Vagina (tissue), 2 donors: ENCODE data around the gene SLC28A1. TPM values are rescaled to one million over a fixed set of nuclear protein-coding genes. Genes with fewer than 3 reads are reported as not detected.

Source experiments
- DNase-seq, 2 donors: peaks; one replicate each; pipeline ENCODE4 v3.0.0-alpha.2; 2017; ENCODE audit errors: extremely low spot score in 2 of 2
- H3K27ac ChIP-seq: fragments of 200-600 bp; sonication (generic); one replicate; pipeline ENCODE4 v1.5.1; 2019
- H3K27me3 ChIP-seq: fragments of 200-600 bp; sonication (generic); one replicate; pipeline ENCODE4 v1.5.1; 2019
- H3K36me3 ChIP-seq, 2 donors: fragments of 200-600 bp; sonication (generic); one replicate each; pipeline ENCODE4 v1.5.1; 2017 to 2019
- H3K4me1 ChIP-seq: fragments of 200-600 bp; sonication (generic); one replicate; pipeline ENCODE4 v1.5.1; 2019
- H3K4me3 ChIP-seq, 2 donors: fragments of 200-600 bp; sonication (generic); 1 replicate in 1 of 2; 2 replicates in 1 of 2; pipeline ENCODE4 v1.5.1; 2016 to 2019
- H3K9me3 ChIP-seq: fragments of 200-600 bp; sonication (generic); one replicate; pipeline ENCODE4 v1.5.1; 2019
- CTCF ChIP-seq, 3 experiments: fragments of 450-650 bp in 2 of 3; fragments of 200-600 bp in 1 of 3; sonication (generic) in 1 of 3; IDR thresholded peaks; one replicate each; pipeline ENCODE4 v1.5.1; 2017 to 2019; ENCODE audit warnings: antibody characterized with exemption in 3 of 3, mild to moderate bottlenecking in 2 of 3, moderate library complexity in 2 of 3
- POLR2A ChIP-seq, 2 donors: fragments of 450-650 bp; IDR thresholded peaks; one replicate each; pipeline ENCODE4 v1.6.1; 2017; ENCODE audit warnings: antibody characterized with exemption in 2 of 2, mild to moderate bottlenecking in 2 of 2, moderate library complexity in 2 of 2
- POLR2AphosphoS5 ChIP-seq, 2 donors: sonication (generic); formaldehyde crosslinking; IDR thresholded peaks; one replicate each; pipeline ENCODE4 v1.9.0; 2017; ENCODE audit warnings: antibody characterized with exemption in 2 of 2, mild to moderate bottlenecking in 2 of 2, low read depth in 1 of 2; ENCODE audit not compliant: insufficient read depth in 1 of 2
- intact Hi-C: fragments of 100-400 bp; cut with DNase I; formaldehyde crosslinking; loops from one replicate; pipeline ENCODE4 v1.15.1; 2023
- total RNA-seq: library from RNA; depleted of rRNA; stranded (reverse); fragments of >200 nt; gene quantifications from one replicate; pipeline ENCODE4 v1.2.3, GENCODE V29; 2016

Gene SLC28A1
- total RNA-seq, 1 donor from 2014 or later: not detected

- Histone ChIP-seq H3K4me3 (peak overlapping the region in 1 of 2 donors; percentile 25), H3K9me3 (no peaks in the 10 kb centered on the region), H3K27ac (peak overlapping the region; percentile 69), H3K27me3 (no peaks in the 10 kb centered on the region), H3K36me3 (no peaks in the 10 kb centered on the region), H3K4me1 (peaks cover 12% of the 10 kb centered on the region)
- no peak for TF ChIP-seq POLR2A (IDR thresholded peaks at IDR 0.05)
- no peak for TF ChIP-seq POLR2AphosphoS5 (IDR thresholded peaks at IDR 0.05; ENCODE audit: insufficient read depth in 1 of 2, low read depth in 1 of 2)
- no peak for TF ChIP-seq CTCF (IDR thresholded peaks at IDR 0.05)
- intact Hi-C loops: loop anchor here (5.0 kb wide), 1 partner anchor 52 kb away; no protein-coding TSS in a partner anchor
- no peak for DNase-seq
These were observed 19.3 kb upstream of the SLC28A1 start for GRCh38 chr15:84865074-84865569.

GRCh38 chr15:84868037-84868880 lies 16.2 kb upstream of the SLC28A1 start:
- Histone ChIP-seq H3K36me3 (no peaks in the 10 kb centered on the region), H3K27me3 (no peaks in the 10 kb centered on the region), H3K9me3 (no peaks in the 10 kb centered on the region), H3K4me1 (peaks cover 10% of the 10 kb centered on the region), H3K4me3 (no peak overlapping the region), H3K27ac (no peak overlapping the region)
- no peak for DNase-seq
- TF ChIP-seq POLR2AphosphoS5 (IDR thresholded peaks at IDR 0.05; ENCODE audit: insufficient read depth in 1 of 2, low read depth in 1 of 2): no peak
- no peak for TF ChIP-seq CTCF (IDR thresholded peaks at IDR 0.05)
- TF ChIP-seq POLR2A (IDR thresholded peaks at IDR 0.05): no peak
- intact Hi-C loops: loop anchor here (5.0 kb wide), 1 partner anchor 49 kb away; no protein-coding TSS in a partner anchor

GRCh38 chr15:84869510-84869909 lies 15.0 kb upstream of the SLC28A1 start:
- H3K27ac ChIP-seq: no peak overlapping the region
- intact Hi-C loops: loop anchor here (5.0 kb wide), 1 partner anchor 48 kb away; no protein-coding TSS in a partner anchor
- H3K36me3 ChIP-seq: no peaks in the 10 kb centered on the region
- no peak overlapping the region for H3K4me3 ChIP-seq
- H3K4me1 ChIP-seq: no peaks in the 10 kb centered on the region
- no peak for DNase-seq
- no peaks in the 10 kb centered on the region for H3K27me3 ChIP-seq
- H3K9me3 ChIP-seq: no peaks in the 10 kb centered on the region
- no peak for TF ChIP-seq POLR2AphosphoS5 (IDR thresholded peaks at IDR 0.05; ENCODE audit: insufficient read depth in 1 of 2, low read depth in 1 of 2)

GRCh38 chr15:84871428-84871985 lies 13.0 kb upstream of the SLC28A1 start:
- TF ChIP-seq POLR2A (IDR thresholded peaks at IDR 0.05): no peak
- TF ChIP-seq POLR2AphosphoS5 (IDR thresholded peaks at IDR 0.05; ENCODE audit: insufficient read depth in 1 of 2, low read depth in 1 of 2): no peak
- TF ChIP-seq CTCF (IDR thresholded peaks at IDR 0.05): no peak
- Histone ChIP-seq H3K4me1 (no peaks in the 10 kb centered on the region), H3K36me3 (no peaks in the 10 kb centered on the region), H3K27ac (no peak overlapping the region), H3K4me3 (no peak overlapping the region), H3K27me3 (no peaks in the 10 kb centered on the region), H3K9me3 (no peaks in the 10 kb centered on the region)
- DNase-seq: no peak
- intact Hi-C loops: no loop called here

- TF ChIP-seq POLR2A (IDR thresholded peaks at IDR 0.05) (no peak), POLR2AphosphoS5 (IDR thresholded peaks at IDR 0.05; ENCODE audit: insufficient read depth in 1 of 2, low read depth in 1 of 2) (no peak), CTCF (IDR thresholded peaks at IDR 0.05) (no peak)
- no peaks in the 10 kb centered on the region for H3K36me3 ChIP-seq
- H3K4me3 ChIP-seq: no peak overlapping the region
- no peak for DNase-seq
- H3K4me1 ChIP-seq: no peaks in the 10 kb centered on the region
- H3K27ac ChIP-seq: peak overlapping the region; percentile 40
- no peaks in the 10 kb centered on the region for H3K27me3 ChIP-seq
- intact Hi-C loops: no loop called here
- H3K9me3 ChIP-seq: no peaks in the 10 kb centered on the region
These were observed 12.2 kb upstream of the SLC28A1 start for GRCh38 chr15:84872009-84872910.
